ENCODE measurements around the gene MAP3K21.

Gene MAP3K21

DNA sequence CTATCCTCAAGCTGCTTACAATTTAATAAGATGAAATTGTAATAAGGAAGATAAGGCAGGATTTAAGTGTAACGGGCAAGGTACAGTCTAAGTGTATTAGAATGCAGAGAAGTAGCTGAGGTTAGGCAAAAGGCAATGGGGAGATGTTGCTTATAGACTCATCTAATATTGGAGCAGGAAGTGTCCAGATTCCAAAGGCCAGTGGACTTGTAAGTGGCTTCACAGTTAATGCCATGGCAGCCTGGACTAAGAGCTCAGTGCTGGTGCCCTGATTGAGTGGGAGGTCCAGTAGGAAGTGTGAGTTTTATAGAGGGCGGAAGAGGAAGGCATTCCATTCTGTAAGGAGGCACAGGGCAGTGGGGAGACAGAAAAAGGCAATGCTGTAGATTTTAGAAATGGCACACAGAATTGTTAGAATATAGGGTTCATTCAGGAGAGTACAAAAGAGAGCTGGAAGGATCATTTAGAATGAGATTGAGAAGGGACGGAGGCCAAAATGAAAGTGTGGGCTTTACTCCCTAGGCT is 12.6 kb downstream of the MAP3K21 start:
- TF ChIP-seq, protein P1, sequence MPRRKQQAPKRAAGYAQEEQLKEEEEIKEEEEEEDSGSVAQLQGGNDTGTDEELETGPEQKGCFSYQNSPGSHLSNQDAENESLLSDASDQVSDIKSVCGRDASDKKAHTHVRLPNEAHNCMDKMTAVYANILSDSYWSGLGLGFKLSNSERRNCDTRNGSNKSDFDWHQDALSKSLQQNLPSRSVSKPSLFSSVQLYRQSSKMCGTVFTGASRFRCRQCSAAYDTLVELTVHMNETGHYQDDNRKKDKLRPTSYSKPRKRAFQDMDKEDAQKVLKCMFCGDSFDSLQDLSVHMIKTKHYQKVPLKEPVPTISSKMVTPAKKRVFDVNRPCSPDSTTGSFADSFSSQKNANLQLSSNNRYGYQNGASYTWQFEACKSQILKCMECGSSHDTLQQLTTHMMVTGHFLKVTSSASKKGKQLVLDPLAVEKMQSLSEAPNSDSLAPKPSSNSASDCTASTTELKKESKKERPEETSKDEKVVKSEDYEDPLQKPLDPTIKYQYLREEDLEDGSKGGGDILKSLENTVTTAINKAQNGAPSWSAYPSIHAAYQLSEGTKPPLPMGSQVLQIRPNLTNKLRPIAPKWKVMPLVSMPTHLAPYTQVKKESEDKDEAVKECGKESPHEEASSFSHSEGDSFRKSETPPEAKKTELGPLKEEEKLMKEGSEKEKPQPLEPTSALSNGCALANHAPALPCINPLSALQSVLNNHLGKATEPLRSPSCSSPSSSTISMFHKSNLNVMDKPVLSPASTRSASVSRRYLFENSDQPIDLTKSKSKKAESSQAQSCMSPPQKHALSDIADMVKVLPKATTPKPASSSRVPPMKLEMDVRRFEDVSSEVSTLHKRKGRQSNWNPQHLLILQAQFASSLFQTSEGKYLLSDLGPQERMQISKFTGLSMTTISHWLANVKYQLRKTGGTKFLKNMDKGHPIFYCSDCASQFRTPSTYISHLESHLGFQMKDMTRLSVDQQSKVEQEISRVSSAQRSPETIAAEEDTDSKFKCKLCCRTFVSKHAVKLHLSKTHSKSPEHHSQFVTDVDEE (CRISPR knock-in tag; IDR thresholded peaks at IDR 0.05) = no peak
- TF ChIP-seq, protein P2, sequence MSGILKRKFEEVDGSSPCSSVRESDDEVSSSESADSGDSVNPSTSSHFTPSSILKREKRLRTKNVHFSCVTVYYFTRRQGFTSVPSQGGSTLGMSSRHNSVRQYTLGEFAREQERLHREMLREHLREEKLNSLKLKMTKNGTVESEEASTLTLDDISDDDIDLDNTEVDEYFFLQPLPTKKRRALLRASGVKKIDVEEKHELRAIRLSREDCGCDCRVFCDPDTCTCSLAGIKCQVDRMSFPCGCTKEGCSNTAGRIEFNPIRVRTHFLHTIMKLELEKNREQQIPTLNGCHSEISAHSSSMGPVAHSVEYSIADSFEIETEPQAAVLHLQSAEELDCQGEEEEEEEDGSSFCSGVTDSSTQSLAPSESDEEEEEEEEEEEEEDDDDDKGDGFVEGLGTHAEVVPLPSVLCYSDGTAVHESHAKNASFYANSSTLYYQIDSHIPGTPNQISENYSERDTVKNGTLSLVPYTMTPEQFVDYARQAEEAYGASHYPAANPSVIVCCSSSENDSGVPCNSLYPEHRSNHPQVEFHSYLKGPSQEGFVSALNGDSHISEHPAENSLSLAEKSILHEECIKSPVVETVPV (CRISPR knock-in tag; IDR thresholded peaks at IDR 0.05) = no peak
- ATAC-seq = no peak

DNA sequence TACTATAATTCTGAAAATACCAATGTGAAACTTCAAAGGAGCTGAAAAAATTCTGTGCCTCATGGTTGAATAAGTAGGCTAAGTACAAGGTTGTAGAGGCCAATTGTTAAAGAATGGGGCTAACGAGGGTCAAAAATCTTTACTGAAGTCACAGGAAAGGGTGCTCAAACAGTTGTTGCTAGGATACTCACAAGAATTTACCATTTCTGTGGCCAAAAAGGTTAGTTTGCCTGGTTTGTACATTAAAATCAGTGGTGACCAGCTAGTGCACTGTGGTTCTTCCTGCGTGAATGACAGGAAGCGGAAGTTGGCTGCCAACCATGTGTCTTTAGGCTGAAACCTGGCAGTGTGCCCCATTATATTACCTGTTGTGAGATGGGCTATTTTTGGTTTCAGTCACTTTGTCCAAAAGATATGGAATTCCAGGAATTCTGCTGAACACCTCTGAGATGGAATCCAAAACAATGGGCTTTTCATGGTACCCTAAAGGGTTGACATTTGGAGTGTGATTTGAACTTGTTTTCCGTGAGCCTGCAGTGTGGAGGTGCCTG is 13.5 kb downstream of the MAP3K21 start:
- no peak for ATAC-seq
- TF ChIP-seq ZFP3 (CRISPR knock-in tag; IDR thresholded peaks at IDR 0.05) (no peak), PPARA (CRISPR knock-in tag; IDR thresholded peaks at IDR 0.05; ENCODE audit: borderline replicate concordance) (no peak), POU6F1 (CRISPR knock-in tag; IDR thresholded peaks at IDR 0.05; ENCODE audit: borderline replicate concordance, low read depth) (no peak), ZNF70 (CRISPR knock-in tag; IDR thresholded peaks at IDR 0.05) (no peak), ISL1 (CRISPR knock-in tag; IDR thresholded peaks at IDR 0.05) (no peak), ZC3H10 (CRISPR knock-in tag; IDR thresholded peaks at IDR 0.05) (no peak)
- TF ChIP-seq, protein P3, sequence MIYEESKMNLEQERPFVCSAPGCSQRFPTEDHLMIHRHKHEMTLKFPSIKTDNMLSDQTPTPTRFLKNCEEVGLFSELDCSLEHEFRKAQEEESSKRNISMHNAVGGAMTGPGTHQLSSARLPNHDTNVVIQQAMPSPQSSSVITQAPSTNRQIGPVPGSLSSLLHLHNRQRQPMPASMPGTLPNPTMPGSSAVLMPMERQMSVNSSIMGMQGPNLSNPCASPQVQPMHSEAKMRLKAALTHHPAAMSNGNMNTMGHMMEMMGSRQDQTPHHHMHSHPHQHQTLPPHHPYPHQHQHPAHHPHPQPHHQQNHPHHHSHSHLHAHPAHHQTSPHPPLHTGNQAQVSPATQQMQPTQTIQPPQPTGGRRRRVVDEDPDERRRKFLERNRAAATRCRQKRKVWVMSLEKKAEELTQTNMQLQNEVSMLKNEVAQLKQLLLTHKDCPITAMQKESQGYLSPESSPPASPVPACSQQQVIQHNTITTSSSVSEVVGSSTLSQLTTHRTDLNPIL (CRISPR knock-in tag; IDR thresholded peaks at IDR 0.05; ENCODE audit: low read depth) = no peak

- TF ChIP-seq ZNF565 (CRISPR knock-in tag; conservative IDR thresholded peaks at IDR 0.05; ENCODE audit: low read depth) (no peak), ZC3H10 (CRISPR knock-in tag; IDR thresholded peaks at IDR 0.05) (no peak), PPARA (CRISPR knock-in tag; IDR thresholded peaks at IDR 0.05; ENCODE audit: borderline replicate concordance) (no peak), BACH2 (CRISPR knock-in tag; IDR thresholded peaks at IDR 0.05; ENCODE audit: borderline replicate concordance) (no peak), ISL1 (CRISPR knock-in tag; IDR thresholded peaks at IDR 0.05) (no peak), CSDC2 (CRISPR knock-in tag; IDR thresholded peaks at IDR 0.05) (no peak), ZFP30 (CRISPR knock-in tag; IDR thresholded peaks at IDR 0.05) (no peak), SNAI2 (CRISPR knock-in tag; IDR thresholded peaks at IDR 0.05) (no peak), ARNTL (CRISPR knock-in tag; IDR thresholded peaks at IDR 0.05; ENCODE audit: borderline replicate concordance, low read depth) (no peak), OSR1 (CRISPR knock-in tag; IDR thresholded peaks at IDR 0.05) (no peak), ZNF8 (CRISPR knock-in tag; IDR thresholded peaks at IDR 0.05) (no peak), TCF4 (CRISPR knock-in tag; IDR thresholded peaks at IDR 0.05; ENCODE audit: borderline replicate concordance) (no peak)
- TF ChIP-seq, protein P1 (CRISPR knock-in tag; IDR thresholded peaks at IDR 0.05) = no peak
- TF ChIP-seq, protein P4, sequence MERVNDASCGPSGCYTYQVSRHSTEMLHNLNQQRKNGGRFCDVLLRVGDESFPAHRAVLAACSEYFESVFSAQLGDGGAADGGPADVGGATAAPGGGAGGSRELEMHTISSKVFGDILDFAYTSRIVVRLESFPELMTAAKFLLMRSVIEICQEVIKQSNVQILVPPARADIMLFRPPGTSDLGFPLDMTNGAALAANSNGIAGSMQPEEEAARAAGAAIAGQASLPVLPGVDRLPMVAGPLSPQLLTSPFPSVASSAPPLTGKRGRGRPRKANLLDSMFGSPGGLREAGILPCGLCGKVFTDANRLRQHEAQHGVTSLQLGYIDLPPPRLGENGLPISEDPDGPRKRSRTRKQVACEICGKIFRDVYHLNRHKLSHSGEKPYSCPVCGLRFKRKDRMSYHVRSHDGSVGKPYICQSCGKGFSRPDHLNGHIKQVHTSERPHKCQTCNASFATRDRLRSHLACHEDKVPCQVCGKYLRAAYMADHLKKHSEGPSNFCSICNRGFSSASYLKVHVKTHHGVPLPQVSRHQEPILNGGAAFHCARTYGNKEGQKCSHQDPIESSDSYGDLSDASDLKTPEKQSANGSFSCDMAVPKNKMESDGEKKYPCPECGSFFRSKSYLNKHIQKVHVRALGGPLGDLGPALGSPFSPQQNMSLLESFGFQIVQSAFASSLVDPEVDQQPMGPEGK (CRISPR knock-in tag; IDR thresholded peaks at IDR 0.05; ENCODE audit: borderline replicate concordance) = no peak
- TF ChIP-seq, protein P3 (CRISPR knock-in tag; IDR thresholded peaks at IDR 0.05; ENCODE audit: low read depth) = no peak
- ATAC-seq = no peak
These were observed 14.6 kb downstream of the MAP3K21 start for GRCh38 chr1:233342086-233342485.

Data from SK-N-SH treated with all-trans-retinoic acid at 6 μM for 48 hours (cell line).